ENCODE data around the gene MN1.

Gene MN1

GRCh38 chr22:27734066-27734465 is 67.5 kb downstream of the MN1 start:
- no peak overlapping the region for H2AFZ ChIP-seq (ENCODE audit: low read depth, low read length)
- no peaks in the 10 kb centered on the region for H3K4me1 ChIP-seq (ENCODE audit: insufficient read depth, low read length)
- H3K27me3 ChIP-seq (ENCODE audit: insufficient read depth, low read length, poor library complexity), result peaks cover 20% of the 10 kb centered on the region
- no peak for ATAC-seq (ENCODE audit: insufficient read depth, low read depth)
- H3K9me3 ChIP-seq (ENCODE audit: insufficient read depth, low read length, severe bottlenecking), result no peaks in the 10 kb centered on the region
- no peaks in the 10 kb centered on the region for H3K36me3 ChIP-seq (ENCODE audit: insufficient read depth, low read length)
- no peak for DNase-seq
- no peaks in the 10 kb centered on the region for H3K79me2 ChIP-seq (ENCODE audit: insufficient read depth, low read length)
- peaks cover 4% of the 10 kb centered on the region for H4K20me1 ChIP-seq (ENCODE audit: insufficient read depth, low read length)
- H3K9ac ChIP-seq (ENCODE audit: low read depth, low read length), result no peak overlapping the region
- H3K4me2 ChIP-seq (ENCODE audit: insufficient read depth, low read length), result no peak overlapping the region
- H3K27ac ChIP-seq (ENCODE audit: low read length), result no peak overlapping the region
- TF ChIP-seq CTCF (IDR thresholded peaks at IDR 0.05; ENCODE audit: borderline replicate concordance, extremely low read depth, low read length, poor library complexity, severe bottlenecking), result no peak
- no peak for TF ChIP-seq EZH2 (IDR thresholded peaks at IDR 0.05; ENCODE audit: borderline replicate concordance, low read depth, low read length, severe bottlenecking)
- H3K4me3 ChIP-seq (ENCODE audit: low read depth in 1 of 2, low read length in 2 of 2), result no peak overlapping the region

DNA sequence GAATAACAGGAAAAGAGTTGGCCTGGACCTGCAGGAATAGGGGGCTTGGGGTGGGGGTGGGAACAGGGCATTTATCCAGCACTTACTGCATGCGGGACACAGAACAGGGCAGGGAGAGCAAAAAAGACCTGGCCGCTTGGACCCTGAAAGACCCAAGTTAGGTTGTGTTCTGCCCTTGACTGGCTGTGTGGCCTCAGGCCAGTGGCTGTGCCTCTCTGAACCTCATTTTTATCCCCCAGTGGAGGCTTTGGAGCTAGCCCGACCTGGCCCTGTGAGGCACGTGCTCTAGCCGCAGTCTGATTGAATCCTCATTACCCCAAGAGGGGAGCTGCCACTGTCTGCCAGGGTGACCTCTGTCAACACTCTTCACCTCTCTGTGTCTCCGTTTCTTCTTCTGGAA is 68.7 kb downstream of the MN1 start:
- ATAC-seq (ENCODE audit: insufficient read depth, low read depth) (no peak), DNase-seq (no peak)
- H3K9ac ChIP-seq (ENCODE audit: low read depth, low read length), result no peak overlapping the region
- H3K27ac ChIP-seq (ENCODE audit: low read length), result no peak overlapping the region
- no peaks in the 10 kb centered on the region for H3K4me1 ChIP-seq (ENCODE audit: insufficient read depth, low read length)
- H3K4me3 ChIP-seq (ENCODE audit: low read depth in 1 of 2, low read length in 2 of 2), result no peak overlapping the region
- H3K36me3 ChIP-seq (ENCODE audit: insufficient read depth, low read length), result no peaks in the 10 kb centered on the region
- H3K4me2 ChIP-seq (ENCODE audit: insufficient read depth, low read length), result no peak overlapping the region
- H4K20me1 ChIP-seq (ENCODE audit: insufficient read depth, low read length), result peaks cover 4% of the 10 kb centered on the region
- no peak overlapping the region for H2AFZ ChIP-seq (ENCODE audit: low read depth, low read length)
- no peaks in the 10 kb centered on the region for H3K9me3 ChIP-seq (ENCODE audit: insufficient read depth, low read length, severe bottlenecking)
- TF ChIP-seq EZH2 (IDR thresholded peaks at IDR 0.05; ENCODE audit: borderline replicate concordance, low read depth, low read length, severe bottlenecking) (no peak), CTCF (IDR thresholded peaks at IDR 0.05; ENCODE audit: borderline replicate concordance, extremely low read depth, low read length, poor library complexity, severe bottlenecking) (no peak)
- peaks cover 20% of the 10 kb centered on the region for H3K27me3 ChIP-seq (ENCODE audit: insufficient read depth, low read length, poor library complexity)
- no peaks in the 10 kb centered on the region for H3K79me2 ChIP-seq (ENCODE audit: insufficient read depth, low read length)

GRCh38 chr22:27732391-27732790 is 69.2 kb downstream of the MN1 start:
- H2AFZ ChIP-seq (ENCODE audit: low read depth, low read length), result no peak overlapping the region
- H3K4me2 ChIP-seq (ENCODE audit: insufficient read depth, low read length), result no peak overlapping the region
- H3K9me3 ChIP-seq (ENCODE audit: insufficient read depth, low read length, severe bottlenecking), result no peaks in the 10 kb centered on the region
- peaks cover 20% of the 10 kb centered on the region for H3K27me3 ChIP-seq (ENCODE audit: insufficient read depth, low read length, poor library complexity)
- H3K4me1 ChIP-seq (ENCODE audit: insufficient read depth, low read length), result no peaks in the 10 kb centered on the region
- ATAC-seq (ENCODE audit: insufficient read depth, low read depth), result no peak
- H4K20me1 ChIP-seq (ENCODE audit: insufficient read depth, low read length), result peaks cover 4% of the 10 kb centered on the region
- no peak for DNase-seq
- no peak overlapping the region for H3K27ac ChIP-seq (ENCODE audit: low read length)
- TF ChIP-seq CTCF (IDR thresholded peaks at IDR 0.05; ENCODE audit: borderline replicate concordance, extremely low read depth, low read length, poor library complexity, severe bottlenecking), result no peak
- H3K79me2 ChIP-seq (ENCODE audit: insufficient read depth, low read length), result no peaks in the 10 kb centered on the region
- no peaks in the 10 kb centered on the region for H3K36me3 ChIP-seq (ENCODE audit: insufficient read depth, low read length)
- no peak overlapping the region for H3K4me3 ChIP-seq (ENCODE audit: low read depth in 1 of 2, low read length in 2 of 2)
- H3K9ac ChIP-seq (ENCODE audit: low read depth, low read length), result no peak overlapping the region

- H3K9me3 ChIP-seq (ENCODE audit: insufficient read depth, low read length, severe bottlenecking), result no peaks in the 10 kb centered on the region
- TF ChIP-seq CTCF (IDR thresholded peaks at IDR 0.05; ENCODE audit: borderline replicate concordance, extremely low read depth, low read length, poor library complexity, severe bottlenecking) (no peak), EZH2 (IDR thresholded peaks at IDR 0.05; ENCODE audit: borderline replicate concordance, low read depth, low read length, severe bottlenecking) (no peak)
- no peak overlapping the region for H3K4me2 ChIP-seq (ENCODE audit: insufficient read depth, low read length)
- DNase-seq (no peak), ATAC-seq (ENCODE audit: insufficient read depth, low read depth) (no peak)
- H3K4me3 ChIP-seq (ENCODE audit: low read depth in 1 of 2, low read length in 2 of 2), result no peak overlapping the region
- H3K4me1 ChIP-seq (ENCODE audit: insufficient read depth, low read length), result no peaks in the 10 kb centered on the region
- H3K36me3 ChIP-seq (ENCODE audit: insufficient read depth, low read length), result no peaks in the 10 kb centered on the region
- no peak overlapping the region for H2AFZ ChIP-seq (ENCODE audit: low read depth, low read length)
- H4K20me1 ChIP-seq (ENCODE audit: insufficient read depth, low read length), result peaks cover 4% of the 10 kb centered on the region
- H3K79me2 ChIP-seq (ENCODE audit: insufficient read depth, low read length), result no peaks in the 10 kb centered on the region
- H3K9ac ChIP-seq (ENCODE audit: low read depth, low read length), result no peak overlapping the region
- peaks cover 20% of the 10 kb centered on the region for H3K27me3 ChIP-seq (ENCODE audit: insufficient read depth, low read length, poor library complexity)
- H3K27ac ChIP-seq (ENCODE audit: low read length), result no peak overlapping the region
Observed at GRCh38 chr22:27731621-27732020, 69.9 kb downstream of the MN1 start.
